Right kidney (tissue), 9 donors: ENCODE data around the gene TKTL1.
"Not testable (repeated sequence)": the region's sequence is repeated elsewhere in the genome, so short reads cannot be mapped to it uniquely, and the experiment has no call there.

Experiments used
- DNase-seq: peaks from one replicate; pipeline ENCODE4 v3.0.0-alpha.2; 2016
- long read RNA-seq, 8 donors: transcript quantifications; one replicate each; lab custom pipeline, GENCODE V29; 2026

The TKTL1 gene, protein sequence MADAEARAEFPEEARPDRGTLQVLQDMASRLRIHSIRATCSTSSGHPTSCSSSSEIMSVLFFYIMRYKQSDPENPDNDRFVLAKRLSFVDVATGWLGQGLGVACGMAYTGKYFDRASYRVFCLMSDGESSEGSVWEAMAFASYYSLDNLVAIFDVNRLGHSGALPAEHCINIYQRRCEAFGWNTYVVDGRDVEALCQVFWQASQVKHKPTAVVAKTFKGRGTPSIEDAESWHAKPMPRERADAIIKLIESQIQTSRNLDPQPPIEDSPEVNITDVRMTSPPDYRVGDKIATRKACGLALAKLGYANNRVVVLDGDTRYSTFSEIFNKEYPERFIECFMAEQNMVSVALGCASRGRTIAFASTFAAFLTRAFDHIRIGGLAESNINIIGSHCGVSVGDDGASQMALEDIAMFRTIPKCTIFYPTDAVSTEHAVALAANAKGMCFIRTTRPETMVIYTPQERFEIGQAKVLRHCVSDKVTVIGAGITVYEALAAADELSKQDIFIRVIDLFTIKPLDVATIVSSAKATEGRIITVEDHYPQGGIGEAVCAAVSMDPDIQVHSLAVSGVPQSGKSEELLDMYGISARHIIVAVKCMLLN
- long read RNA-seq, donor 1 = 0 reads
- long read RNA-seq, donor 2 = 0 reads
- long read RNA-seq, donor 3 = 0 reads
- long read RNA-seq, donor 4 = 0 reads
- long read RNA-seq, donor 5 = 0 reads
- long read RNA-seq, donor 6 = 0 reads
- long read RNA-seq, donor 7 = 0 reads
- long read RNA-seq, donor 8 = 0 reads

GRCh38 chrX:154295664-154296310, at the start of gene TKTL1:
Gene TKTL1 (plus strand): TSS chrX:154295795. CDS start chrX:154295860, 65 bp downstream.
- DNase-seq = no peak

GRCh38 chrX:154247377-154248045, 48.1 kb upstream of the TKTL1 start:
- DNase-seq = not testable (repeated sequence)

DNA sequence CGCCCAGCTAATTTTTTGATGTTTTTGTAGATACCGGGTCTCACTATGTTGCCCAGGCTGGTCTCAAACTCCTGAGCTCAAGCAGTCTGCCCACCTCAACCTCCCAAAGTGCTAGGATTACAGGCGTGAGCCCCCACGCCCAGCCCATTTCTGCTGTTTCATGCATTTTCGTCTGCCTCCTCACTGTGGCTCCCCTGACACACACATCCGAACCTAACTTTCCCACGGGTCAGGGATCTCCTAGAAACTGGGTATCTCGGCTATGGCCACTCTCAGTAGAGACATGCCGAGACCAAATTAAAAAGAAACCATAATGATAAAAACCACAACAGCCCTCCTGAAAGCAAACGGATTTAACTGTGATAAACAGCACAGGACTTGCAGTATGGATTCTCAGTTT, 47.5 kb upstream of the TKTL1 start:
- DNase-seq = not testable (repeated sequence)

GRCh38 chrX:154257282-154257681, 38.3 kb upstream of the TKTL1 start, which contains the start of gene OPN1MW3:
Gene OPN1MW3 (plus strand): TSS chrX:154257582. CDS start chrX:154257620, 38 bp downstream.
- DNase-seq = not testable (repeated sequence)

- not testable (repeated sequence) for DNase-seq
These were observed 36.9 kb upstream of the TKTL1 start for GRCh38 chrX:154258711-154259110.

DNA sequence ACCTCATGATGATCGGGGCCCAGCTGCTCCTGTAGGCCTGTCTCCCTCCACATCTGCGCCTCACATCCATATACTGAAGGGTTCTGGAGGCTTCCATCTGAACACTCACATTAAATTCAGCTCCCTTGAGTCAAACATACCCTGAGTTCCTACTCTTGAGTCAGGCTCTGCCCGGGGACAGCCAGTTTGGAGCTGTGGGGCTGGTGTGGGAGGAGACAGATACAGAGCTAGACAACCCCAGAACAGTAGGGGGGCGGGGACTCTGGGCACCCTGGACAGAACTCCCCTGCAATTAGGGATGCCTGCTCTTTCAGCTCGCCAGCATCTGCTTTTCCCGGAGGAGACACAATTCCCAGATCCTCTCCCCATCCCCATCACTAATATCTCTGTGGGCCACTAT, 32.5 kb upstream of the TKTL1 start:
- DNase-seq = not testable (repeated sequence)

DNA sequence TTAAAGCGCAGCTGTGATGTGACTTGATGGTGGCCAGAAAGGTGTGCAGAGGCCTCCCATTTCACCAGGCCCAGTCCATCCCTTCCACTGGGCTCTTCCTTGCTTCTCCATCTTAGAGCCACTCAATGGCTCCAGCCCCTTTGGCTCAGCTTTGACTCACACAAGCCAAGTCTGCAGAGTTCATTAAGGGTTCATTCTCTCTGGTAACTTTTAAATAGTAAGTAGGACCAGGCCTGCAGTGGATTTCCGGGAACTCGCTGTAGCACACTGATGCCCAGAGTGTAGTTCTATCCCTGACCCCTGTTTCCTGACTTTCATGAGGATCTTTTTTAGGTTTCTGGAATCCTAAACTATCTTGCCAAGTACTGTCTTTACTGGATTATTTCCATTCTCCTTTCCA, 26.4 kb upstream of the TKTL1 start:
- DNase-seq = not testable (repeated sequence)

DNA sequence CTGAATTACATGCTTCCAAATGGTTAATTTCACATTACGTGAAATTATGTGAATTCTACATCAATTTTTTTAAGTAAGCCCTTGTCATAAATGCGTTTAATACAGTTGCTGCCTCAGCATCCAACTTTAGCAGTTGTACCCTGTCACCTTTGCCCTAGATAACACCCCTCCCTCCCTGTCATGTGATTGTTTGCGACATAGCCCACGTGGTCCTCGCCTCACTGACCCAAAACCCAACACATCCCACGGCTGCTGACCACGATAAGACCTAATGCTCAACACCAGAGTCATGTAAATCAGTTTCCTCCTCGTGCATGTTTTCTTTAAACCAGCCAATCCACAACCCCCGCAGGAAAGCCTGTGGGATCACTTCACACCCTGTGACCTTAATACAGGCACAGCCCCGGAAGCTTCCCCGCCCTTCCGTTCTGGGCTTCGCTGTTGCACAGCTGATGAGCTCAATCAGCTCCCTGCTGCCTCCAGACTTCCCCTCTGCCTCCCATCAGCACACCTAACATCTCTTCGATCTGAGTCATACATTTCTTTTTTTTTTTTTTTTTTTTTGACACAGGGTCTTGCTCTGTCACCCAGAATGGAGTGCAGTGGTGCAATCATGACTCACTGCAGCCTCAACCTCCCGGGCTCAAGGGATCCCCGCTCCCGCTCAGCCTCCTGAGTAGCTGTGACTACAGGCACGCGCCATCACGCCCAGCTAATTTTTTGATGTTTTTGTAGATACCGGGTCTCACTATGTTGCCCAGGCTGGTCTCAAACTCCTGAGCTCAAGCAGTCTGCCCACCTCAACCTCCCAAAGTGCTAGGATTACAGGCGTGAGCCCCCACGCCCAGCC, 10.9 kb upstream of the TKTL1 start:
- not testable (repeated sequence) for DNase-seq

- DNase-seq = not testable (repeated sequence)
These were observed 9.2 kb upstream of the TKTL1 start for GRCh38 chrX:154286406-154286805.

- no peak for DNase-seq
These were observed 612 bp upstream of the TKTL1 start, which contains the start of gene TEX28 for GRCh38 chrX:154294791-154295574. Gene TEX28 (minus strand): TSS chrX:154295124. CDS start chrX:154292117, 3,007 bp downstream.

GRCh38 chrX:154296731-154297130, 1.1 kb downstream of the TKTL1 start:
- DNase-seq = no peak

GRCh38 chrX:154298312-154298711, 2.7 kb downstream of the TKTL1 start:
- DNase-seq = no peak

DNA sequence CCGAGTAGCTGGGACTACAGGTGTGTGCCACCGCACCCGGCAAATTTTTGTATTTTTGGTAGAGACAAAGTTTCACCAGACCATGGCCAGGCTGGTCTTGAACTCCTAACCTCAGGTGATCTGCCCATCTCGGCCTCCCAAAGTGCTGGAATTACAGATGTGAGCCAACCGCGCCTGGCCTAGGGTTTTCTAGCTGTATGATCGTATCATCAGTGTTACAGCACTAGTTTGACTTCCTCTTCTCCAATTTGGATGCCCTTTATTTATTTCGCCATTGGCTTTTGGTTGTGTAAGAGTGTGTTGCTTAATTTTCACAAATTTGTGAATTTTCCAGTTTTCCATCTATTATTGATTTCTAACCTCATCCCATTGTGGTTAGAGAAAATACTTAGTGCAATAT, 5.2 kb downstream of the TKTL1 start:
- no peak for DNase-seq

DNA sequence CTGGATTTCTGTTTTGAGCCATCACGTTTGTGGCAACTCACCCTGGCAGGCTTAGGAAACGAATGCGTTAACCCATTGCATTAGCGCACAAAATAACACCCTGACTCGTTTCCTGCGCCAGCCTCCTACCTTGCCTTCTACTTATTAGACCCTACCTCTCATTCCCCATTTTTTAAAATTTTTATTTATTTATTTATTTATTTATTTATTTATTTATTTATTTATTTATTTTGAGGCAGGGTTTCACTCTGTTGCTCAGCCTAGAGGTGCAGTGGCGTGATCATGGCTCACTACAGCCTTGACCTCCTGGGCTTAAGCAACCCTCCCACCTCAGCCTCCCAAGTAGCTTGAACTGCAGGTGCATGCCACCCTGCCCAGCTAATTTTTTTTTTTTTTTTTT, 7.4 kb downstream of the TKTL1 start:
- not testable (repeated sequence) for DNase-seq

- DNase-seq = no peak
These were observed 7.9 kb downstream of the TKTL1 start for GRCh38 chrX:154303476-154303875.

GRCh38 chrX:154304846-154305245, 9.3 kb downstream of the TKTL1 start:
- no peak for DNase-seq

DNA sequence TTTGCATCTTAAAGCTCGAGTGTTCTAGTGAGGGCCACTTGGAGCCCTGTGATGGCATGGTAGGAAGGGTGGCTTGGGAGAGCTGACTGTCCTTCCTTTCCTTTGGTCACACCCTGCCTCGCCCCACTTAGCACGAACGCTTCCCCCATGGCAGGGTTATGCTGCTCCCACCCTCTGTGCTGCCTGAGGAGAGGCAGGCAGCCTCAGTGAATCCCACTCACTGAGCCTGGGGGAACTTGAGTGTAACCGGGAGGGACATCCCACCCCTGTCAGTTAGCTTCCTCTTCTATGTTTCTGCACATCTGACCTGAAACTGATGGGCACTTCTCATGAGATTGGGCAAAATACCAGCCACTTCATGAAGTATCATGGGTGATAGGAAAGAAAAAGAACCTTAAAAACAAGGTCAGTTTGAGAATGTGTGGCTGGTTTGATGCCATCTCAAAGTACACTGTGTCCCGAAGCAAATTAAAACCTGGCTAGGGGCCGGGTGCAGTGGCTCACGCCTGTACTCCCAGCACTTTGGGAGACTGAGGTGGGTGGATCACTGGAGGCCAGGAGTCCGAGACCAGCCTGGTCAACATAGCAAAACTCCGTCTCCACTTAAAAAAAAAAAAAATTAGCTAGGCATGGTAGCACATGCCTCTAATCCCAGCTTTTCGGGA, 10.1 kb downstream of the TKTL1 start:
- DNase-seq = no peak

- DNase-seq = no peak
These were observed 11.6 kb downstream of the TKTL1 start for GRCh38 chrX:154307202-154307601.

GRCh38 chrX:154308108-154308946, 12.7 kb downstream of the TKTL1 start:
- no peak for DNase-seq
